GM21367 (cell line): Measurements from ENCODE around the gene MAGEE1.

Experiments
- ATAC-seq: cut with Tn5 transposase; IDR thresholded peaks from one replicate; pipeline ENCODE4 v1.9.1; 2021; ENCODE audit not compliant: unreplicated experiment

Gene MAGEE1

GRCh38 chrX:76427560-76428242 is at the start of gene MAGEE1:
Gene MAGEE1 (plus strand): TSS chrX:76427710. CDS start chrX:76427931, 221 bp downstream.
- ATAC-seq, result peak; percentile 95

GRCh38 chrX:76398970-76399369 is 28.5 kb upstream of the MAGEE1 start:
- no peak for ATAC-seq

- no peak for ATAC-seq
Measured at GRCh38 chrX:76407795-76408194, 19.7 kb upstream of the MAGEE1 start.

GRCh38 chrX:76420237-76420636 is 7.3 kb upstream of the MAGEE1 start:
- no peak for ATAC-seq

GRCh38 chrX:76428243-76429130 is 977 bp downstream of the MAGEE1 start:
- ATAC-seq, result peak; percentile 34

- no peak for ATAC-seq
Measured at GRCh38 chrX:76433219-76433618, 5.7 kb downstream of the MAGEE1 start.

- no peak for ATAC-seq
Measured at GRCh38 chrX:76434103-76434741, 6.7 kb downstream of the MAGEE1 start.

- no peak for ATAC-seq
Measured at GRCh38 chrX:76439188-76439587, 11.7 kb downstream of the MAGEE1 start.

- no peak for ATAC-seq
Measured at GRCh38 chrX:76453737-76454406, 26.4 kb downstream of the MAGEE1 start.

GRCh38 chrX:76454456-76454927 is 27.0 kb downstream of the MAGEE1 start:
- no peak for ATAC-seq

GRCh38 chrX:76477353-76477752 is 49.8 kb downstream of the MAGEE1 start:
- no peak for ATAC-seq
